Neural crest cell (in vitro differentiated cells): ENCODE data around the gene CTNNA3. TPM values are rescaled to one million over a fixed set of nuclear protein-coding genes. Genes with fewer than 3 reads are reported as not detected.

Source experiments
- DNase-seq: peaks from one replicate; pipeline ENCODE4 v3.0.0; 2021; ENCODE audit warnings: low read depth, mixed read lengths, low spot score
- H3K27ac Mint-ChIP-seq: one replicate; pipeline ENCODE4 v1.8.0; 2021; ENCODE audit warnings: mild to moderate bottlenecking, mixed read lengths; ENCODE audit not compliant: unreplicated experiment
- H3K27me3 Mint-ChIP-seq: 2 replicates; pipeline ENCODE4 v1.8.0; 2021; ENCODE audit warnings: low read depth, mild to moderate bottlenecking, mixed read lengths
- H3K36me3 Mint-ChIP-seq: 2 replicates; pipeline ENCODE4 v1.8.0; 2021; ENCODE audit warnings: low read depth, mild to moderate bottlenecking, mixed read lengths
- H3K4me1 Mint-ChIP-seq: 2 replicates; pipeline ENCODE4 v1.8.0; 2021; ENCODE audit warnings: mixed read lengths
- H3K4me3 Mint-ChIP-seq: one replicate; pipeline ENCODE4 v1.8.0; 2021; ENCODE audit warnings: mild to moderate bottlenecking, mixed read lengths
- H3K9me3 Mint-ChIP-seq: 2 replicates; pipeline ENCODE4 v1.8.0; 2021; ENCODE audit warnings: mixed read lengths
- CTCF ChIP-seq: fragments of 200-600 bp; sonication (generic); conservative IDR thresholded peaks from 2 replicates; pipeline ENCODE4 v1.5.0; 2021; ENCODE audit warnings: antibody characterized with exemption, mild to moderate bottlenecking
- total RNA-seq: library from RNA; stranded (reverse); gene quantifications from 2 replicates; pipeline ENCODE4 v1.2.1, GENCODE V29; 2021

CTNNA3 gene
- total RNA-seq, 1 donor from 2014 or later, result 4.7 TPM

GRCh38 chr10:67110286-67110685 lies 585.7 kb downstream of the CTNNA3 start:
- TF ChIP-seq CTCF, result no peak
- Mint-ChIP-seq H3K27ac (no peak overlapping the region), H3K4me1 (no peaks in the 10 kb centered on the region), H3K36me3 (no peaks in the 10 kb centered on the region), H3K9me3 (no peaks in the 10 kb centered on the region), H3K27me3 (no peaks in the 10 kb centered on the region), H3K4me3 (no peak overlapping the region)
- DNase-seq, result no peak

- no peak overlapping the region for H3K27ac Mint-ChIP-seq
- no peaks in the 10 kb centered on the region for H3K9me3 Mint-ChIP-seq
- no peaks in the 10 kb centered on the region for H3K27me3 Mint-ChIP-seq
- H3K4me3 Mint-ChIP-seq, result no peak overlapping the region
- no peaks in the 10 kb centered on the region for H3K4me1 Mint-ChIP-seq
- no peak for DNase-seq
- TF ChIP-seq CTCF, result no peak
- H3K36me3 Mint-ChIP-seq, result no peaks in the 10 kb centered on the region
Observed at GRCh38 chr10:67107670-67108069, 588.3 kb downstream of the CTNNA3 start.

- Mint-ChIP-seq H3K9me3 (no peaks in the 10 kb centered on the region), H3K4me3 (no peak overlapping the region), H3K4me1 (peaks cover 21% of the 10 kb centered on the region), H3K27ac (no peak overlapping the region), H3K36me3 (no peaks in the 10 kb centered on the region), H3K27me3 (no peaks in the 10 kb centered on the region)
- DNase-seq, result no peak
- TF ChIP-seq CTCF, result no peak
Observed at GRCh38 chr10:67100951-67101350, 595.0 kb downstream of the CTNNA3 start.

- Mint-ChIP-seq H3K27ac (peak overlapping the region; percentile 52), H3K4me1 (peaks cover 21% of the 10 kb centered on the region), H3K36me3 (no peaks in the 10 kb centered on the region), H3K4me3 (no peak overlapping the region), H3K9me3 (no peaks in the 10 kb centered on the region), H3K27me3 (no peaks in the 10 kb centered on the region)
- no peak for TF ChIP-seq CTCF
- DNase-seq, result no peak
Observed at GRCh38 chr10:67098461-67098860, 597.5 kb downstream of the CTNNA3 start.

- Mint-ChIP-seq H3K4me3 (no peak overlapping the region), H3K4me1 (peaks cover 20% of the 10 kb centered on the region), H3K9me3 (no peaks in the 10 kb centered on the region), H3K27ac (no peak overlapping the region), H3K36me3 (no peaks in the 10 kb centered on the region), H3K27me3 (no peaks in the 10 kb centered on the region)
- no peak for DNase-seq
- TF ChIP-seq CTCF, result no peak
Observed at GRCh38 chr10:67095531-67095930, 600.5 kb downstream of the CTNNA3 start.

- TF ChIP-seq CTCF, result no peak
- no peaks in the 10 kb centered on the region for H3K36me3 Mint-ChIP-seq
- H3K27ac Mint-ChIP-seq, result no peak overlapping the region
- peaks cover 4% of the 10 kb centered on the region for H3K4me1 Mint-ChIP-seq
- no peak overlapping the region for H3K4me3 Mint-ChIP-seq
- H3K27me3 Mint-ChIP-seq, result no peaks in the 10 kb centered on the region
- no peak for DNase-seq
- no peaks in the 10 kb centered on the region for H3K9me3 Mint-ChIP-seq
Observed at GRCh38 chr10:67088036-67088435, 608.0 kb downstream of the CTNNA3 start.
